HL-60 (cell line): ENCODE data around the gene IL22RA2.

Experiments
- DNase-seq, 2 experiments: peaks; one replicate each; pipeline ENCODE4 v3.0.0-alpha.2; 2010 to 2020; ENCODE audit warnings: low read depth in 1 of 2, low spot score in 1 of 2
- H3K27ac ChIP-seq: fragments of 250-450 bp; sonication (Bioruptor Pico); replicated peaks from 2 replicates; pipeline ENCODE4 v1.5.1; 2020; ENCODE audit warnings: mild to moderate bottlenecking, moderate library complexity
- H3K27me3 ChIP-seq: fragments of 250-450 bp; sonication (Bioruptor Pico); 2 replicates; pipeline ENCODE4 v1.5.1; 2021; ENCODE audit warnings: mild to moderate bottlenecking, moderate library complexity; ENCODE audit not compliant: insufficient read depth, poor library complexity, severe bottlenecking
- H3K4me3 ChIP-seq: replicated peaks from 2 replicates; pipeline ENCODE4 v1.5.1; 2011; ENCODE audit warnings: mild to moderate bottlenecking, control low read depth, low read length; ENCODE audit not compliant: insufficient read depth
- CTCF ChIP-seq: IDR thresholded peaks from one replicate; pipeline ENCODE4 v1.5.1; 2011; ENCODE audit warnings: low read length, control low read depth, inconsistent platforms; ENCODE audit not compliant: insufficient read depth
- GABPA ChIP-seq: IDR thresholded peaks from 2 replicates; pipeline ENCODE4 v1.6.1; 2012; ENCODE audit warnings: low read depth
- POLR2AphosphoS5 ChIP-seq: IDR thresholded peaks from 2 replicates; pipeline ENCODE4 v1.6.1; 2012; ENCODE audit warnings: low read depth
- REST ChIP-seq: IDR thresholded peaks from 2 replicates; pipeline ENCODE4 v1.6.1; 2012; ENCODE audit warnings: low read depth; ENCODE audit not compliant: insufficient replicate concordance
- SPI1 ChIP-seq: IDR thresholded peaks from 2 replicates; pipeline ENCODE4 v1.6.1; 2012; ENCODE audit warnings: low read depth, mild to moderate bottlenecking, borderline replicate concordance

Gene IL22RA2

GRCh38 chr6:137102851-137103492 lies 70.5 kb downstream of the IL22RA2 start:
- TF ChIP-seq POLR2AphosphoS5 = no peak
- no peak for TF ChIP-seq SPI1
- TF ChIP-seq CTCF = no peak
- TF ChIP-seq GABPA = no peak
- TF ChIP-seq REST = no peak
- no peak overlapping the region for H3K4me3 ChIP-seq
- DNase-seq = no peak
- H3K27me3 ChIP-seq = no peaks in the 10 kb centered on the region
- H3K27ac ChIP-seq = no peak overlapping the region

- Histone ChIP-seq H3K27ac (no peak overlapping the region), H3K4me3 (no peak overlapping the region), H3K27me3 (no peaks in the 10 kb centered on the region)
- TF ChIP-seq CTCF = no peak
- no peak for TF ChIP-seq REST
- TF ChIP-seq POLR2AphosphoS5 = no peak
- no peak for TF ChIP-seq GABPA
- no peak for TF ChIP-seq SPI1
- DNase-seq = no peak
Measured at GRCh38 chr6:137102050-137102848, 71.2 kb downstream of the IL22RA2 start.

GRCh38 chr6:137099689-137100403 lies 73.6 kb downstream of the IL22RA2 start:
- no peak for DNase-seq
- no peaks in the 10 kb centered on the region for H3K27me3 ChIP-seq
- TF ChIP-seq GABPA (no peak), POLR2AphosphoS5 (no peak), REST (no peak), CTCF (no peak), SPI1 (no peak)
- H3K27ac ChIP-seq = no peak overlapping the region
- H3K4me3 ChIP-seq = no peak overlapping the region
